Measurements from ENCODE around the gene FAM3D. TPM values are rescaled to one million over a fixed set of nuclear protein-coding genes. Genes with fewer than 3 reads are reported as not detected.

The FAM3D gene
- total and polyA plus RNA-seq, 5 donors from 2014 or later: not detected

GRCh38 chr3:58623478-58623877, 43.1 kb downstream of the FAM3D start:
- no peaks in the 10 kb centered on the region for H3K27me3 Mint-ChIP-seq
- H3K9me3 Mint-ChIP-seq: peaks cover 0 to 2% (median 0%) of the 10 kb centered on the region in 7 donors
- Histone ChIP-seq H3K27me3 (ENCODE audit: control insufficient read depth, insufficient read depth, low read length) (no peaks in the 10 kb centered on the region), H3K4me1 (ENCODE audit: control insufficient read depth, insufficient read depth, low read length, poor library complexity, severe bottlenecking) (no peaks in the 10 kb centered on the region), H3K36me3 (ENCODE audit: control insufficient read depth, insufficient read depth, low read length) (no peaks in the 10 kb centered on the region), H3K27ac (ENCODE audit: insufficient read depth, low read length, poor library complexity, severe bottlenecking) (no peak overlapping the region), H3K4me3 (ENCODE audit: low read depth, low read length) (no peak overlapping the region), H3K9me3 (ENCODE audit: control insufficient read depth in 2 of 2, low read length in 2 of 2) (no peaks in the 10 kb centered on the region)
- no peaks in the 10 kb centered on the region for H3K4me1 Mint-ChIP-seq
- no peak overlapping the region for H3K27ac Mint-ChIP-seq
- ATAC-seq (ENCODE audit: low read depth in 2 of 2): no peak
- DNase-seq: no peak
- H3K4me3 Mint-ChIP-seq: no peak overlapping the region
- H3K36me3 Mint-ChIP-seq: no peaks in the 10 kb centered on the region

- H3K36me3 Mint-ChIP-seq: no peaks in the 10 kb centered on the region
- H3K36me3 ChIP-seq (ENCODE audit: control insufficient read depth, insufficient read depth, low read length): no peaks in the 10 kb centered on the region
- no peaks in the 10 kb centered on the region for H3K4me1 ChIP-seq (ENCODE audit: control insufficient read depth, insufficient read depth, low read length, poor library complexity, severe bottlenecking)
- H3K27ac Mint-ChIP-seq: no peak overlapping the region
- ATAC-seq (ENCODE audit: low read depth in 2 of 2) (no peak), DNase-seq (no peak)
- no peak overlapping the region for H3K4me3 Mint-ChIP-seq
- H3K9me3 Mint-ChIP-seq: peaks cover 0 to 2% (median 0%) of the 10 kb centered on the region in 7 donors
- no peaks in the 10 kb centered on the region for H3K27me3 Mint-ChIP-seq
- H3K9me3 ChIP-seq (ENCODE audit: control insufficient read depth in 2 of 2, low read length in 2 of 2): no peaks in the 10 kb centered on the region
- no peaks in the 10 kb centered on the region for H3K27me3 ChIP-seq (ENCODE audit: control insufficient read depth, insufficient read depth, low read length)
- no peak overlapping the region for H3K4me3 ChIP-seq (ENCODE audit: low read depth, low read length)
- H3K4me1 Mint-ChIP-seq: no peaks in the 10 kb centered on the region
- H3K27ac ChIP-seq (ENCODE audit: insufficient read depth, low read length, poor library complexity, severe bottlenecking): no peak overlapping the region
These were observed 43.7 kb downstream of the FAM3D start for GRCh38 chr3:58622892-58623291.

- H3K27me3 Mint-ChIP-seq: no peaks in the 10 kb centered on the region
- H3K36me3 Mint-ChIP-seq: no peaks in the 10 kb centered on the region
These were observed 44.1 kb downstream of the FAM3D start for GRCh38 chr3:58622436-58622835.

GRCh38 chr3:58621086-58621830, 45.3 kb downstream of the FAM3D start:
- DNase-seq (no peak), ATAC-seq (ENCODE audit: low read depth in 2 of 2) (no peak)
- Histone ChIP-seq H3K9me3 (ENCODE audit: control insufficient read depth in 2 of 2, low read length in 2 of 2) (no peaks in the 10 kb centered on the region), H3K36me3 (ENCODE audit: control insufficient read depth, insufficient read depth, low read length) (no peaks in the 10 kb centered on the region), H3K4me3 (ENCODE audit: low read depth, low read length) (no peak overlapping the region), H3K27ac (ENCODE audit: insufficient read depth, low read length, poor library complexity, severe bottlenecking) (no peak overlapping the region), H3K4me1 (ENCODE audit: control insufficient read depth, insufficient read depth, low read length, poor library complexity, severe bottlenecking) (no peaks in the 10 kb centered on the region), H3K27me3 (ENCODE audit: control insufficient read depth, insufficient read depth, low read length) (no peaks in the 10 kb centered on the region)
- no peak overlapping the region for H3K4me3 Mint-ChIP-seq
- peaks cover under 1% of the 10 kb centered on the region for H3K27me3 Mint-ChIP-seq
- no peaks in the 10 kb centered on the region for H3K4me1 Mint-ChIP-seq
- peaks cover 0 to 2% (median 0%) of the 10 kb centered on the region in 7 donors for H3K9me3 Mint-ChIP-seq
- no peak overlapping the region for H3K27ac Mint-ChIP-seq
- H3K36me3 Mint-ChIP-seq: no peaks in the 10 kb centered on the region

More at GRCh38 chr3:58622436-58622835, 44.1 kb downstream of the FAM3D start:
- no peaks in the 10 kb centered on the region for H3K4me1 ChIP-seq (ENCODE audit: control insufficient read depth, insufficient read depth, low read length, poor library complexity, severe bottlenecking)
- H3K9me3 ChIP-seq (ENCODE audit: control insufficient read depth in 2 of 2, low read length in 2 of 2): no peaks in the 10 kb centered on the region
- ATAC-seq (ENCODE audit: low read depth in 2 of 2) (no peak), DNase-seq (no peak)
- Mint-ChIP-seq H3K9me3 (peaks cover 0 to 2% (median 0%) of the 10 kb centered on the region in 7 donors), H3K4me1 (no peaks in the 10 kb centered on the region), H3K27ac (no peak overlapping the region), H3K4me3 (no peak overlapping the region)
- no peaks in the 10 kb centered on the region for H3K27me3 ChIP-seq (ENCODE audit: control insufficient read depth, insufficient read depth, low read length)
- no peak overlapping the region for H3K4me3 ChIP-seq (ENCODE audit: low read depth, low read length)
- no peak overlapping the region for H3K27ac ChIP-seq (ENCODE audit: insufficient read depth, low read length, poor library complexity, severe bottlenecking)
- no peaks in the 10 kb centered on the region for H3K36me3 ChIP-seq (ENCODE audit: control insufficient read depth, insufficient read depth, low read length)

GRCh38 chr3:58620421-58620820, 46.2 kb downstream of the FAM3D start:
- Mint-ChIP-seq H3K27ac (no peak overlapping the region), H3K9me3 (peaks cover 0 to 2% (median 0%) of the 10 kb centered on the region in 7 donors), H3K4me1 (no peaks in the 10 kb centered on the region), H3K36me3 (no peaks in the 10 kb centered on the region), H3K4me3 (no peak overlapping the region), H3K27me3 (peaks cover 5% of the 10 kb centered on the region)
- DNase-seq: no peak
- no peak for ATAC-seq (ENCODE audit: low read depth in 2 of 2)
- Histone ChIP-seq H3K4me1 (ENCODE audit: control insufficient read depth, insufficient read depth, low read length, poor library complexity, severe bottlenecking) (no peaks in the 10 kb centered on the region), H3K27me3 (ENCODE audit: control insufficient read depth, insufficient read depth, low read length) (no peaks in the 10 kb centered on the region), H3K27ac (ENCODE audit: insufficient read depth, low read length, poor library complexity, severe bottlenecking) (no peak overlapping the region), H3K36me3 (ENCODE audit: control insufficient read depth, insufficient read depth, low read length) (no peaks in the 10 kb centered on the region), H3K9me3 (ENCODE audit: control insufficient read depth in 2 of 2, low read length in 2 of 2) (no peaks in the 10 kb centered on the region), H3K4me3 (ENCODE audit: low read depth, low read length) (no peak overlapping the region)

- Histone ChIP-seq H3K9me3 (ENCODE audit: control insufficient read depth in 2 of 2, low read length in 2 of 2) (no peaks in the 10 kb centered on the region), H3K27me3 (ENCODE audit: control insufficient read depth, insufficient read depth, low read length) (no peaks in the 10 kb centered on the region), H3K4me1 (ENCODE audit: control insufficient read depth, insufficient read depth, low read length, poor library complexity, severe bottlenecking) (no peaks in the 10 kb centered on the region), H3K36me3 (ENCODE audit: control insufficient read depth, insufficient read depth, low read length) (no peaks in the 10 kb centered on the region), H3K27ac (ENCODE audit: insufficient read depth, low read length, poor library complexity, severe bottlenecking) (no peak overlapping the region), H3K4me3 (ENCODE audit: low read depth, low read length) (no peak overlapping the region)
- H3K4me3 Mint-ChIP-seq: no peak overlapping the region
- peaks cover 5% of the 10 kb centered on the region for H3K27me3 Mint-ChIP-seq
- H3K27ac Mint-ChIP-seq: no peak overlapping the region
- ATAC-seq (ENCODE audit: low read depth in 2 of 2) (no peak), DNase-seq (no peak)
- H3K36me3 Mint-ChIP-seq: no peaks in the 10 kb centered on the region
- H3K9me3 Mint-ChIP-seq: peaks cover 0 to 2% (median 0%) of the 10 kb centered on the region in 7 donors
- H3K4me1 Mint-ChIP-seq: no peaks in the 10 kb centered on the region
These were observed 49.2 kb downstream of the FAM3D start for GRCh38 chr3:58617338-58617761.

GRCh38 chr3:58613236-58614132, 53.1 kb downstream of the FAM3D start:
- Histone ChIP-seq H3K36me3 (ENCODE audit: control insufficient read depth, insufficient read depth, low read length) (no peaks in the 10 kb centered on the region), H3K9me3 (ENCODE audit: control insufficient read depth in 2 of 2, low read length in 2 of 2) (no peaks in the 10 kb centered on the region), H3K4me1 (ENCODE audit: control insufficient read depth, insufficient read depth, low read length, poor library complexity, severe bottlenecking) (no peaks in the 10 kb centered on the region), H3K27me3 (ENCODE audit: control insufficient read depth, insufficient read depth, low read length) (no peaks in the 10 kb centered on the region), H3K4me3 (ENCODE audit: low read depth, low read length) (no peak overlapping the region), H3K27ac (ENCODE audit: insufficient read depth, low read length, poor library complexity, severe bottlenecking) (no peak overlapping the region)
- Mint-ChIP-seq H3K4me1 (no peaks in the 10 kb centered on the region), H3K36me3 (no peaks in the 10 kb centered on the region), H3K27ac (no peak overlapping the region), H3K4me3 (no peak overlapping the region), H3K27me3 (peaks cover 5% of the 10 kb centered on the region), H3K9me3 (no peaks in the 10 kb centered on the region)
- no peak for DNase-seq
- no peak for ATAC-seq (ENCODE audit: low read depth in 2 of 2)
